Measurements from ENCODE around the gene TMIGD1.

Gene TMIGD1

GRCh38 chr17:30333503-30334360, at the start of gene TMIGD1:
Gene TMIGD1 (minus strand): TSS chr17:30334057. CDS start chr17:30332133, 1,924 bp downstream.
- no peak for TF ChIP-seq CTCF (IDR thresholded peaks at IDR 0.05; ENCODE audit: low read depth, low read length)
- H3K4me3 ChIP-seq (ENCODE audit: low read depth, low read length) = no peak within 1 kb of the TSS

GRCh38 chr17:30382345-30382744, 48.5 kb upstream of the TMIGD1 start:
- no peak for TF ChIP-seq CTCF (IDR thresholded peaks at IDR 0.05; ENCODE audit: low read depth, low read length)
- no peak overlapping the region for H3K4me3 ChIP-seq (ENCODE audit: low read depth, low read length)

GRCh38 chr17:30381340-30381659, 47.4 kb upstream of the TMIGD1 start:
- TF ChIP-seq CTCF (IDR thresholded peaks at IDR 0.05; ENCODE audit: low read depth, low read length) = no peak
- H3K4me3 ChIP-seq (ENCODE audit: low read depth, low read length) = no peak overlapping the region

GRCh38 chr17:30380643-30381339, 46.9 kb upstream of the TMIGD1 start:
- no peak for TF ChIP-seq CTCF (IDR thresholded peaks at IDR 0.05; ENCODE audit: low read depth, low read length)
- H3K4me3 ChIP-seq (ENCODE audit: low read depth, low read length) = peak overlapping the region; percentile 76

GRCh38 chr17:30379903-30380381, 46.1 kb upstream of the TMIGD1 start:
- peak overlapping the region; percentile 76 for H3K4me3 ChIP-seq (ENCODE audit: low read depth, low read length)
- TF ChIP-seq CTCF (IDR thresholded peaks at IDR 0.05; ENCODE audit: low read depth, low read length) = no peak

GRCh38 chr17:30379303-30379902, 45.5 kb upstream of the TMIGD1 start:
- TF ChIP-seq CTCF (IDR thresholded peaks at IDR 0.05; ENCODE audit: low read depth, low read length) = no peak
- peak overlapping the region; percentile 76 for H3K4me3 ChIP-seq (ENCODE audit: low read depth, low read length)

Data from WI38 (cell line).